AG10803 (cell line): ENCODE results near the gene ANKRD33B.

ENCODE experiments used
- DNase-seq: peaks from one replicate; pipeline ENCODE4 v3.0.0; 2010; ENCODE audit warnings: low read depth
- H3K4me3 ChIP-seq: 2 replicates; pipeline ENCODE4 v1.5.1; 2011; ENCODE audit warnings: mild to moderate bottlenecking, low read length, control low read depth
- CTCF ChIP-seq: conservative IDR thresholded peaks from 2 replicates; pipeline ENCODE4 v1.5.1; 2011; ENCODE audit warnings: mild to moderate bottlenecking, low read length, control low read depth, inconsistent platforms

ANKRD33B gene

GRCh38 chr5:10580531-10581423 lies 16.9 kb downstream of the ANKRD33B start:
- H3K4me3 ChIP-seq: no peak overlapping the region
- DNase-seq: no peak
- no peak for TF ChIP-seq CTCF

- H3K4me3 ChIP-seq: no peak overlapping the region
- no peak for TF ChIP-seq CTCF
- DNase-seq: no peak
Measured at GRCh38 chr5:10581424-10581748, 17.5 kb downstream of the ANKRD33B start.

- no peak for TF ChIP-seq CTCF
- H3K4me3 ChIP-seq: no peak overlapping the region
- DNase-seq: peak; percentile 69
Measured at GRCh38 chr5:10581867-10582511, 18.1 kb downstream of the ANKRD33B start.

- no peak overlapping the region for H3K4me3 ChIP-seq
- DNase-seq: no peak
- no peak for TF ChIP-seq CTCF
Measured at GRCh38 chr5:10582512-10582897, 18.6 kb downstream of the ANKRD33B start.

- TF ChIP-seq CTCF: no peak
- DNase-seq: no peak
- H3K4me3 ChIP-seq: no peak overlapping the region
Measured at GRCh38 chr5:10583663-10584572, 20.0 kb downstream of the ANKRD33B start.

- H3K4me3 ChIP-seq: no peak overlapping the region
- DNase-seq: no peak
- TF ChIP-seq CTCF: no peak
Measured at GRCh38 chr5:10584714-10585517, 21.0 kb downstream of the ANKRD33B start.
